OCI-LY7 (cell line): ENCODE data around the gene SLC6A16.

Experiments used
- EZH2phosphoT487 ChIP-seq: fragments of 200-600 bp; sonication (generic); IDR thresholded peaks from 2 replicates; pipeline ENCODE4 v1.6.1; 2018; ENCODE audit warnings: low read depth, borderline replicate concordance, mild to moderate bottlenecking, mixed run types, antibody characterized with exemption, low read length, moderate library complexity, mixed read lengths
- TF ChIP-seq, protein P1 (sequence below): fragments of 200-600 bp; sonication (generic); conservative IDR thresholded peaks from 2 replicates; pipeline ENCODE4 v1.5.1; 2014; ENCODE audit warnings: mild to moderate bottlenecking, antibody characterized with exemption, low read length, moderate library complexity, mixed read lengths

DNA sequence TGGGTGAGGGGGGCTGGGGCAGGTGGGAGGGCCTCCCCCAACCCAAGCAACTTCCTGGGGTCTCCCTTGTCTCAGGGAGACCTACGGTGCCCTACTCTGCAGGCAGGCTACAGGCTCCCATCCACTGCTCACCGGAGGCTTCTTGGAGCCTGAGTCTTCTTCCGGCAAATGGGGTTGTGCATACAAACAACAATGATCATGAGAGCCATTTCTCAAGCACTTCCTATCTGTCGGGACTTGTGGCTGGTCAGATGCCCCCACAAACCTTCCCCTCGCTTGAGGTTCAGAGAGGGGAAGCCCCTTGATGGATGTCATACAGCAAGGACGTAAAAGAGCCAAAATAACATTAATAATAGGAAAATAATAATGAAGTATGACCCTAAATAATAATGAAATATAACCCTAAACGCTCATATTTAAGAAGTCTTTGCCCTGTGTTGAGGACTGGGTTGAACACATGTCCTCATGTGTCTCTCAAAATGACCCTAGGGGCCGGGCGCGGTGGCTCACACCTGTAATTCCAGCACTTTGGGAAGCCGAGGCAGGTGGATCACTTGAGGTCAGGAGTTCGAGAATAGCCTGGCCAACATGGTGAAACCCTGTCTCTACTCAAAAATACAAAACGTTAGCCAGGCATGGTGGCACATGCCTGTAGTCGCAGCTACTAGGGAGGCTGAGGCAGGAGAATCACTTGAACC lies 10.9 kb upstream of the SLC6A16 start:
- TF ChIP-seq, protein P1, sequence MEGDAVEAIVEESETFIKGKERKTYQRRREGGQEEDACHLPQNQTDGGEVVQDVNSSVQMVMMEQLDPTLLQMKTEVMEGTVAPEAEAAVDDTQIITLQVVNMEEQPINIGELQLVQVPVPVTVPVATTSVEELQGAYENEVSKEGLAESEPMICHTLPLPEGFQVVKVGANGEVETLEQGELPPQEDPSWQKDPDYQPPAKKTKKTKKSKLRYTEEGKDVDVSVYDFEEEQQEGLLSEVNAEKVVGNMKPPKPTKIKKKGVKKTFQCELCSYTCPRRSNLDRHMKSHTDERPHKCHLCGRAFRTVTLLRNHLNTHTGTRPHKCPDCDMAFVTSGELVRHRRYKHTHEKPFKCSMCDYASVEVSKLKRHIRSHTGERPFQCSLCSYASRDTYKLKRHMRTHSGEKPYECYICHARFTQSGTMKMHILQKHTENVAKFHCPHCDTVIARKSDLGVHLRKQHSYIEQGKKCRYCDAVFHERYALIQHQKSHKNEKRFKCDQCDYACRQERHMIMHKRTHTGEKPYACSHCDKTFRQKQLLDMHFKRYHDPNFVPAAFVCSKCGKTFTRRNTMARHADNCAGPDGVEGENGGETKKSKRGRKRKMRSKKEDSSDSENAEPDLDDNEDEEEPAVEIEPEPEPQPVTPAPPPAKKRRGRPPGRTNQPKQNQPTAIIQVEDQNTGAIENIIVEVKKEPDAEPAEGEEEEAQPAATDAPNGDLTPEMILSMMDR: no peak
- TF ChIP-seq EZH2phosphoT487: no peak
